ENCODE measurements around the gene STEAP3.

GRCh38 chr2:119179991-119180390 lies 43.6 kb upstream of the STEAP3 start:
- TF ChIP-seq CTCF (IDR thresholded peaks at IDR 0.05; ENCODE audit: low read depth, low read length): no peak
- no peak for TF ChIP-seq EZH2phosphoT487 (IDR thresholded peaks at IDR 0.05; ENCODE audit: low read depth)
